CD4-positive, alpha-beta T cell (primary cell): ENCODE data around the gene LRPPRC. TPM values are rescaled to one million over a fixed set of nuclear protein-coding genes. Genes with fewer than 3 reads are reported as not detected.

Experiments used
- ATAC-seq: fragments of 200-7000 bp; cut with Tn5 transposase; one replicate; pipeline ENCODE4 v1.10.0; 2022; ENCODE audit warnings: mild to moderate bottlenecking; ENCODE audit not compliant: poor library complexity
- CTCF ChIA-PET: fragments of 350-600 bp; sonication (Branson Sonifier 250); formaldehyde crosslinking; loops from one replicate; lab custom pipeline; 2021; ENCODE audit warnings: antibody characterized with exemption, inconsistent platforms; lab: Charles Lee
- POLR2A ChIA-PET: fragments of 350-600 bp; sonication (Branson Sonifier 250); formaldehyde crosslinking; loops from one replicate; lab custom pipeline; 2021; ENCODE audit warnings: antibody characterized with exemption, inconsistent platforms; lab: Charles Lee
- DNase-seq, 14 experiments: peaks; one replicate each; pipeline ENCODE4 v3.0.0-alpha.2; 2013 to 2020; ENCODE audit warnings: mixed read lengths in 2 of 14
- H3K27ac ChIP-seq, 2 donors: one replicate each; pipeline versions ENCODE4 v1.5.1 to v1.7.0; 2013; ENCODE audit warnings: low read length in 2 of 2, low read depth in 1 of 2, mild to moderate bottlenecking in 1 of 2
- H3K27me3 ChIP-seq, 2 experiments: 1 replicate in 1 of 2; 2 replicates in 1 of 2; pipeline versions ENCODE4 v1.6.1 to v1.7.0; 2013; ENCODE audit warnings: low read length in 2 of 2, control low read depth in 1 of 2, mild to moderate bottlenecking in 1 of 2, moderate library complexity in 1 of 2; ENCODE audit not compliant: insufficient read depth in 2 of 2, control insufficient read depth in 1 of 2
- H3K36me3 ChIP-seq: one replicate; pipeline ENCODE4 v1.6.1; 2013; ENCODE audit warnings: low read length, control low read depth; ENCODE audit not compliant: insufficient read depth
- H3K4me1 ChIP-seq: one replicate; pipeline ENCODE4 v1.6.1; 2013; ENCODE audit warnings: low read length, control low read depth; ENCODE audit not compliant: insufficient read depth
- H3K4me3 ChIP-seq: one replicate; pipeline ENCODE4 v1.5.1; 2013; ENCODE audit warnings: mild to moderate bottlenecking, low read length, moderate library complexity
- H3K9me3 ChIP-seq, 2 experiments: 1 replicate in 1 of 2; 2 replicates in 1 of 2; pipeline versions ENCODE4 v1.6.1 to v1.7.0; 2013; ENCODE audit warnings: low read length in 2 of 2, mild to moderate bottlenecking in 2 of 2, control low read depth in 1 of 2, moderate library complexity in 1 of 2; ENCODE audit not compliant: control insufficient read depth in 1 of 2, insufficient read depth in 1 of 2
- H3K27ac Mint-ChIP-seq: one replicate; pipeline ENCODE4 v1.8.0; 2020; ENCODE audit warnings: mixed read lengths
- H3K27me3 Mint-ChIP-seq: one replicate; pipeline ENCODE4 v1.8.0; 2021; ENCODE audit warnings: mixed read lengths
- H3K36me3 Mint-ChIP-seq: one replicate; pipeline ENCODE4 v1.8.0; 2021; ENCODE audit warnings: low read depth, mixed read lengths
- H3K4me1 Mint-ChIP-seq: one replicate; pipeline ENCODE4 v1.8.0; 2021; ENCODE audit warnings: low read depth, mixed read lengths
- H3K4me3 Mint-ChIP-seq: one replicate; pipeline ENCODE4 v1.8.0; 2020; ENCODE audit warnings: mild to moderate bottlenecking, mixed read lengths
- H3K9me3 Mint-ChIP-seq: one replicate; pipeline ENCODE4 v1.8.0; 2020; ENCODE audit warnings: mixed read lengths
- CTCF ChIP-seq: fragments of 200-600 bp; IDR thresholded peaks from one replicate; pipeline ENCODE4 v1.8.0; 2022; ENCODE audit warnings: antibody characterized with exemption, mild to moderate bottlenecking
- intact Hi-C, 2 experiments: fragments of 100-400 bp; cut with DNase I in 1 of 2; cut with micrococcal nuclease in 1 of 2; formaldehyde crosslinking; loops; one replicate each; pipeline versions ENCODE4 v1.15.1 to v1.9.0; 2023 to 2025; cut with DNase I, micrococcal nuclease
- total RNA-seq, 174 experiments: library from RNA in 2 of 174; stranded (reverse) in 2 of 174; gene quantifications; one replicate each; pipeline ENCODE4 v1.2.3 and lab custom pipeline; 2021 to 2026

Gene LRPPRC
- total RNA-seq, 2 experiments from 2014 or later: 55.2 to 55.4 TPM

GRCh38 chr2:43945439-43945838 is 50.4 kb downstream of the LRPPRC start:
- no peak for ATAC-seq
- Mint-ChIP-seq H3K36me3 (peaks cover 90% of the 10 kb centered on the region), H3K27ac (no peak overlapping the region), H3K9me3 (no peaks in the 10 kb centered on the region), H3K4me1 (no peaks in the 10 kb centered on the region), H3K27me3 (no peaks in the 10 kb centered on the region), H3K4me3 (no peak overlapping the region)
- Histone ChIP-seq H3K4me3 (no peak overlapping the region), H3K9me3 (no peaks in the 10 kb centered on the region), H3K4me1 (no peaks in the 10 kb centered on the region), H3K27ac (no peak overlapping the region), H3K27me3 (no peaks in the 10 kb centered on the region), H3K36me3 (peaks cover 65% of the 10 kb centered on the region)
- intact Hi-C loops: no loop called here
- ChIA-PET POLR2A (no interaction called here), CTCF (no interaction called here)
- TF ChIP-seq CTCF: no peak
- DNase-seq: no peak

GRCh38 chr2:43944915-43945314 is 50.9 kb downstream of the LRPPRC start:
- POLR2A ChIA-PET: no interaction called here
- H3K9me3 Mint-ChIP-seq: no peaks in the 10 kb centered on the region
- no peaks in the 10 kb centered on the region for H3K4me1 Mint-ChIP-seq
- DNase-seq (no peak), ATAC-seq (no peak)
- no peaks in the 10 kb centered on the region for H3K27me3 ChIP-seq
- no peaks in the 10 kb centered on the region for H3K4me1 ChIP-seq
- H3K4me3 Mint-ChIP-seq: no peak overlapping the region
- H3K4me3 ChIP-seq: no peak overlapping the region
- intact Hi-C loops: no loop called here
- no peak overlapping the region for H3K27ac ChIP-seq
- no peak overlapping the region for H3K27ac Mint-ChIP-seq
- TF ChIP-seq CTCF: no peak
- peaks cover 67% of the 10 kb centered on the region for H3K36me3 ChIP-seq
- CTCF ChIA-PET: interaction anchor here (0.9 kb wide), 1 partner anchor 9 kb away, joined by 3 read pairs; no protein-coding TSS in a partner anchor
- peaks cover 91% of the 10 kb centered on the region for H3K36me3 Mint-ChIP-seq
- H3K9me3 ChIP-seq: no peaks in the 10 kb centered on the region
- no peaks in the 10 kb centered on the region for H3K27me3 Mint-ChIP-seq

- CTCF ChIA-PET: interaction anchor here (0.9 kb wide), 1 partner anchor 10 kb away, joined by 3 read pairs; no protein-coding TSS in a partner anchor
- Mint-ChIP-seq H3K27ac (no peak overlapping the region), H3K4me3 (no peak overlapping the region), H3K4me1 (no peaks in the 10 kb centered on the region), H3K36me3 (peaks cover 89% of the 10 kb centered on the region), H3K27me3 (no peaks in the 10 kb centered on the region), H3K9me3 (no peaks in the 10 kb centered on the region)
- Histone ChIP-seq H3K9me3 (no peaks in the 10 kb centered on the region), H3K27me3 (no peaks in the 10 kb centered on the region), H3K4me1 (no peaks in the 10 kb centered on the region), H3K4me3 (no peak overlapping the region), H3K36me3 (peaks cover 63% of the 10 kb centered on the region), H3K27ac (no peak overlapping the region)
- no peak for TF ChIP-seq CTCF
- POLR2A ChIA-PET: no interaction called here
- DNase-seq: no peak
- no peak for ATAC-seq
- intact Hi-C loops: no loop called here
Measured at GRCh38 chr2:43943809-43944452, 51.9 kb downstream of the LRPPRC start.
